GM12873 (cell line): ENCODE measurements around the gene SLCO2A1.

Experiments
- TF ChIP-seq, protein P1 (sequence below): IDR thresholded peaks from 2 replicates; pipeline ENCODE4 v1.5.1; 2012; ENCODE audit warnings: low read depth, mild to moderate bottlenecking, moderate library complexity, low read length, control low read depth; ENCODE audit not compliant: insufficient read depth; ENCODE audit errors: missing control alignments

The SLCO2A1 gene

DNA sequence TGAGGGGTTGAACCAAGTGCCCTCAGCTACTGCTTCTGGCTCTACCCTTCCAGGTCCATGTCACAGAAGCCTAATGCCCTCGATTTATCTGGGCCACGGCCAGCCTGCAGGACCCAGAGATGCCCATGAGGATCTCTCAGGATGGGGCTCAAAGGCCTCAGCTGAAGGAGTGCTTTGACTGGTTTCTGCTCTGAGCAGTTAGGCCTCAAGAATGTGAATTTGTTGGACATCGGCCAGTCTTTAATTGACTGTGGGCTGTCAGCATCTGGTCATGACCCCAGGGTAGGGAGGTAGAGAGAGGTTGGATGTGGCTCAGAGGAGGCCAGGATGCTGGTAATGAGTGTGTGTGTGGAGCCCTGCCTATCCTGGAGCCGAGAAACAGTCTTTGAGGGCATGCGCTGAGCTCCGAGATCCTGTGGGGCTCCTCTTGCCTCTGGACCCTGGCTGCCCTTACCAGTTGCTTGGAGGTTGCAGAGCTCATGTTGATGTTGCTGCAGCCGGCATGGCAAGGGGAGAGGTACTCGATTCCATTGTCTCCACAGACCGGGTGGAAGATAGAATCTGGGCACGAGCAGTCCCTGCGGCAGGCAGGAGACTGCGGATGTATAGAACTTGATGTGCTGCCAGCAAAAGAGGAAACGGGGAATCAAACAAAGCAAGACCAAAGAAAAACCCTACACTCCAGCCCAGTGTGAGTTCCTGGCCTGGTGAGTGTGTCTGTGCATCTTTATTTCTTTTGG is 84.9 kb downstream of the SLCO2A1 start:
- TF ChIP-seq, protein P1, sequence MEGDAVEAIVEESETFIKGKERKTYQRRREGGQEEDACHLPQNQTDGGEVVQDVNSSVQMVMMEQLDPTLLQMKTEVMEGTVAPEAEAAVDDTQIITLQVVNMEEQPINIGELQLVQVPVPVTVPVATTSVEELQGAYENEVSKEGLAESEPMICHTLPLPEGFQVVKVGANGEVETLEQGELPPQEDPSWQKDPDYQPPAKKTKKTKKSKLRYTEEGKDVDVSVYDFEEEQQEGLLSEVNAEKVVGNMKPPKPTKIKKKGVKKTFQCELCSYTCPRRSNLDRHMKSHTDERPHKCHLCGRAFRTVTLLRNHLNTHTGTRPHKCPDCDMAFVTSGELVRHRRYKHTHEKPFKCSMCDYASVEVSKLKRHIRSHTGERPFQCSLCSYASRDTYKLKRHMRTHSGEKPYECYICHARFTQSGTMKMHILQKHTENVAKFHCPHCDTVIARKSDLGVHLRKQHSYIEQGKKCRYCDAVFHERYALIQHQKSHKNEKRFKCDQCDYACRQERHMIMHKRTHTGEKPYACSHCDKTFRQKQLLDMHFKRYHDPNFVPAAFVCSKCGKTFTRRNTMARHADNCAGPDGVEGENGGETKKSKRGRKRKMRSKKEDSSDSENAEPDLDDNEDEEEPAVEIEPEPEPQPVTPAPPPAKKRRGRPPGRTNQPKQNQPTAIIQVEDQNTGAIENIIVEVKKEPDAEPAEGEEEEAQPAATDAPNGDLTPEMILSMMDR: no peak

DNA sequence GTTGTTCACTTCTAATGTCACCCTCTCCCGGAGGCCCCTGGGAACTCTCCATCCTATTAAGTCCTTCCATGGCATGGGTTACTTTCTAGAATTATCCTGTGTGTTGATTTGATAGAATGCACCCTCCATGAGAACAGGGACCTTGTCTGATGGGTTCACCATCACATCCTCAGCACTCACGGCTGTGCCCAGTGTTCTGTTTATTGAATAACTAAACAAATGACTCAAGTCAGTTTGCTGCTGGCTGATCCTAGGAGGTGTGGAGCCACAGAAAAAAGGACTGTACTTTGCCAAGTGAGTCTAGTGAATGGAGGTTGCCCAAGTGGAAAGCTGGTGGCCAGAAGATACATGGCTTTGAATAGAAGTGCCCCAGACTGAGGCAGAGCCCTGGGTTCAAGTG is 85.5 kb downstream of the SLCO2A1 start:
- TF ChIP-seq, protein P1: no peak

DNA sequence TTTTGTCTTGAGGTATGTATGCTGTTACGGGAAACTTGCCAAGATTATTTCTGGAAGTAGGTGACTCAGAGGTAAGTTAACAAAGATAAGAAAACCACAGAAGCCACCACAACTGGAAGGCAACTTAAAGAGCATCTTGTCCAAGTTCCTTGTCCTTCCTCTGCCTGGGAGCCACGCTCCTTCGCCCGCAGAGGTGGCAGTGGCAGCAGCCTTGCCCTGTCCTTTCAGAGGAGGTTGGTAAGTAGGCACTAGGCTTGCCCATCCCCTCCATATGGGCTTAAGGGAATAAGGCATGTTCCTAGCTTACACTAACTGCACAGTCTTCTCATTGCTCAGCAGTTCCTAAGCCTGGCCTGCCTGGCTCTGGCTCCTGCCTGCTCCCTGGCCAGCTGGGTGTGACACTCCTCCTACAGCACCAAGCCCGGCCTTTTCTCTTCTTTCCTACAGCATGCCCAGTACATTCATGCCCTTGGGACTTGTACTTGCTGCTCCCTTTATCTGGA is 86.0 kb downstream of the SLCO2A1 start:
- TF ChIP-seq, protein P1: no peak

DNA sequence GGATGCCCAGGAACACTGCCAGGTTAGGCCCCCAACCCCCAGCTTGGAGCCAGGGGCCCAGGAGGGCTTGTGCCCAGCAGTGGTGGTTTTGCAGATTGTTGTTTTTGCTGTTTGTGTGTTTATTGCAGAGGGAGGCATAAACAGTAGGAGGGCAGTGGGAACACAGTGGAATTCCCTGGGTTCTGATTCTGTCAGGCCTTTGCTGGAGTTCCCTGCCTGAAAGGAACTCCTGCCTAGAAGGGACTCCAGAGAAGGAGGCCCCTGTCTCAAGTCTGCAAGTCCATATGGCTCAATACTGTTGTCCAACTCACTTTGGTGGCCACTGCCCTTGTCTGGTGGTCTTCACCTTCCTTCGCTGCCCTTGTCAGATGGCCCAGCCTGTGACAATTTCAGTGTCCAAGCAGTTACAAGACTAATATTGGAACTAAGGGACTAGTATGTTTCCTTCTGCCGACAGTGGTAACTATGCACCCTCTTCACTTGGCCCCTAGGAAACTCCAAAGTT is 86.6 kb downstream of the SLCO2A1 start:
- TF ChIP-seq, protein P1: no peak

DNA sequence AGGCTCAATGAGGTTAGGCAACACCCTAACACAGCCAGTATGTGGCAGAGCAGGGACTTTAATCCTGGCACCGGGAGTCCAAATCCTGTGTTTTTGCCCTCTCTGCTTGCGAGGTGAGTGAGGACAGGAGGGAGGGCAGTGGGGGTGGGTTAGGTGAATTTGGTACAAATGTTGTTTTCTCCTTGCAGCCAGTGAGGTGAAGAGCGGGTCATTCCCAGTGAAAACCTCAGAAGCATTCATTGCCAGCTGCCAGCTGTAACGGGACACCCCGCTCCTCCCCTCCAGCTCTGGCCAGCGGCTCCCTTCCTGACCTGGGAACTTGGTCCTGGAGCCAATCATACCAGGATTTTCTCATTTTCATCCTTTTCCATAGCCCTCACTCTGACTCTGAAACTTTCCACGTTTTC is 88.3 kb downstream of the SLCO2A1 start:
- TF ChIP-seq, protein P1: no peak

DNA sequence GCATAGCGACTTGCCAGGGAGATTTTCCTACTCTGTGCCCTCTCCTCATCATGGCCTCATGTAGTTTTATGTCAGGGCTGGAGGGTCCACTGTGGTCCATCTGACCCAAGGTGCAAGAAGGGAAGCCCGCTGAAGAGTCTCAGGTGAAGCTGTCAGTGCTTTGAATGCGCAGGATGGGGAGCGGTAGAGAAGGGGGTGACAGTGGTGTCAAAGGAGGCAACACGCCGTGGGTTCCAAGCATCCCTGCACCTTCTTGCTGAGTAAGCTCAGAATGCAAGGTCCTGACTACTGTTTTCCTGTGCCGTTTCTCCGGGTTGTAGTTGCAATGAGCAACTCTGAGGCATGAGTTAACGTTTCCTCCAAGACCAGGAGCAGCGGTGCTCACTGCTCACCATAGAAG is 89.2 kb downstream of the SLCO2A1 start:
- TF ChIP-seq, protein P1: no peak

DNA sequence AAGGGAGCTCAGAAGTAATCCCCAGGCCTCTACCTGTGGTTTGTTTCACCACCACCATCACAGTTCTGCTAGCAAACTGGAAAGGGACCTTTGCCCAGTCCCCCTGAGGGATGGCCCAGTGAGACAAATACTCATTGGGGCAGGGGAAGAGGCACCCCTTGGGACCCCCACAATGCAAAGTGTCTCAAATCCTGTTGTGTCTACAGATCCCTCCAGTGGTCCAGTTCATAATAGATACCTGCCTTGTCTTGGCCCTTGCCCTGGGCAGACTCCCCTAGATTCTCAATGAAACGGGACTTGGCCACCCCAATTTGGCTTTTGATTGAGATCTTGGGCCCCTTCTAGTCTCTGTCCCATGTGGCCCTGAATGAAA is 90.3 kb downstream of the SLCO2A1 start:
- TF ChIP-seq, protein P1: no peak
